Fibroblast of lung (primary cell): ENCODE data around the gene LMAN2. TPM values are rescaled to one million over a fixed set of nuclear protein-coding genes. Genes with fewer than 3 reads are reported as not detected.
A peak's percentile ranks its signal among the peaks of the same experiment; 100 is the strongest.

Source experiments
- DNase-seq, 2 donors: peaks; one replicate each; pipeline versions ENCODE4 v3.0.0 to v3.0.0-alpha.2; 2010; ENCODE audit warnings: low read depth in 2 of 2
- H2AFZ ChIP-seq: 2 replicates; pipeline ENCODE4 v1.5.1; 2012; ENCODE audit warnings: low read length, control low read depth, inconsistent platforms
- H3K27ac ChIP-seq: 2 replicates; pipeline ENCODE4 v1.5.1; 2011; ENCODE audit warnings: low read length, control low read depth; ENCODE audit not compliant: insufficient read depth
- H3K27me3 ChIP-seq: 2 replicates; pipeline ENCODE4 v1.5.1; 2011; ENCODE audit warnings: mild to moderate bottlenecking, low read length; ENCODE audit not compliant: control insufficient read depth, insufficient read depth
- H3K36me3 ChIP-seq: 2 replicates; pipeline ENCODE4 v1.5.1; 2011; ENCODE audit warnings: low read length; ENCODE audit not compliant: control insufficient read depth, insufficient read depth
- H3K4me1 ChIP-seq: 2 replicates; pipeline ENCODE4 v1.5.1; 2011; ENCODE audit warnings: low read length; ENCODE audit not compliant: control insufficient read depth, insufficient read depth; ENCODE audit errors: extremely low read depth
- H3K4me2 ChIP-seq: 2 replicates; pipeline ENCODE4 v1.5.1; 2011; ENCODE audit warnings: low read length, control low read depth; ENCODE audit not compliant: insufficient read depth; ENCODE audit errors: extremely low read depth
- H3K4me3 ChIP-seq, 4 experiments: fragments of 200-600 bp in 1 of 4; sonication (generic) in 1 of 4; replicated peaks in 1 of 4; 2 replicates each; pipeline ENCODE4 v1.5.1; 2011 to 2016; ENCODE audit warnings: low read length in 4 of 4, low read depth in 3 of 4, mild to moderate bottlenecking in 3 of 4, control low read depth in 2 of 4, inconsistent platforms in 1 of 4, mixed read lengths in 1 of 4; ENCODE audit not compliant: insufficient read depth in 1 of 4; ENCODE audit errors: control extremely low read depth in 1 of 4
- H3K79me2 ChIP-seq: 2 replicates; pipeline ENCODE4 v1.5.1; 2012; ENCODE audit warnings: mild to moderate bottlenecking, low read length, inconsistent platforms; ENCODE audit not compliant: control insufficient read depth, insufficient read depth
- H3K9ac ChIP-seq: 2 replicates; pipeline ENCODE4 v1.5.1; 2011; ENCODE audit warnings: mild to moderate bottlenecking, low read length, control low read depth; ENCODE audit not compliant: insufficient read depth
- H3K9me3 ChIP-seq: 2 replicates; pipeline ENCODE4 v1.5.1; 2012; ENCODE audit warnings: low read depth, low read length; ENCODE audit not compliant: control insufficient read depth, insufficient read depth
- H4K20me1 ChIP-seq: 2 replicates; pipeline ENCODE4 v1.5.1; 2011; ENCODE audit warnings: low read length; ENCODE audit not compliant: control insufficient read depth, insufficient read depth; ENCODE audit errors: extremely low read depth
- CTCF ChIP-seq, 2 donors: IDR thresholded peaks in 1 of 2; conservative IDR thresholded peaks in 1 of 2; 1 replicate in 1 of 2; 2 replicates in 1 of 2; pipeline ENCODE4 v1.5.1; 2011 to 2012; ENCODE audit warnings: low read length in 2 of 2, control low read depth in 1 of 2, inconsistent platforms in 1 of 2, low read depth in 1 of 2, mild to moderate bottlenecking in 1 of 2
- EZH2 ChIP-seq: IDR thresholded peaks from 2 replicates; pipeline ENCODE4 v1.5.1; 2012; ENCODE audit warnings: low read length, control low read depth, mild to moderate bottlenecking; ENCODE audit errors: missing control alignments
- polyA plus RNA-seq, 2 donors: library from polyadenylated mRNA; depleted of rRNA in 1 of 2; stranded (reverse) in 1 of 2; unstranded in 1 of 2; fragments of >200 nt; gene quantifications; 2 replicates each; pipeline ENCODE4 v1.2.1, GENCODE V29; 2011 to 2012; ENCODE audit warnings: missing spikeins in 1 of 2
- total RNA-seq: library from RNA; depleted of rRNA; stranded (reverse); fragments of >200 nt; gene quantifications from 2 replicates; pipeline ENCODE4 v1.2.1, GENCODE V29; 2014

The LMAN2 gene
- total and polyA plus RNA-seq, 2 donors (not counting 1 experiment from before 2014, with no cell fraction given) = 145 to 396 TPM

- H3K27me3 ChIP-seq = peaks cover 2% of the 10 kb centered on the region
- peaks cover 9% of the 10 kb centered on the region for H3K4me1 ChIP-seq
- no peak overlapping the region for H3K4me3 ChIP-seq
- no peak overlapping the region for H3K27ac ChIP-seq
- no peaks in the 10 kb centered on the region for H4K20me1 ChIP-seq
- H3K9me3 ChIP-seq = no peaks in the 10 kb centered on the region
- DNase-seq = no peak
- no peak for TF ChIP-seq EZH2
- TF ChIP-seq CTCF (conservative IDR thresholded peaks at IDR 0.05 in 1 of 2, IDR thresholded peaks at IDR 0.05 in 1 of 2; ENCODE audit: low read depth in 1 of 2, low read length in 2 of 2) = no peak
- H3K79me2 ChIP-seq = peaks cover 21% of the 10 kb centered on the region
- peaks cover 2% of the 10 kb centered on the region for H3K36me3 ChIP-seq
- no peak overlapping the region for H3K9ac ChIP-seq
- H2AFZ ChIP-seq = no peak overlapping the region
- H3K4me2 ChIP-seq = no peak overlapping the region
Observed at GRCh38 chr5:177354256-177354655, 2.8 kb upstream of the LMAN2 start.

- peaks cover 28% of the 10 kb centered on the region for H3K79me2 ChIP-seq
- H3K9ac ChIP-seq = no peak overlapping the region
- H4K20me1 ChIP-seq = no peaks in the 10 kb centered on the region
- peaks cover 2% of the 10 kb centered on the region for H3K36me3 ChIP-seq
- no peak overlapping the region for H3K4me2 ChIP-seq
- H3K4me3 ChIP-seq = no peak overlapping the region
- no peak for DNase-seq
- TF ChIP-seq EZH2 = no peak
- no peak for TF ChIP-seq CTCF (conservative IDR thresholded peaks at IDR 0.05 in 1 of 2, IDR thresholded peaks at IDR 0.05 in 1 of 2; ENCODE audit: low read depth in 1 of 2, low read length in 2 of 2)
- H3K9me3 ChIP-seq = no peaks in the 10 kb centered on the region
- H3K27ac ChIP-seq = no peak overlapping the region
- H3K4me1 ChIP-seq = peaks cover 9% of the 10 kb centered on the region
- no peak overlapping the region for H2AFZ ChIP-seq
- no peaks in the 10 kb centered on the region for H3K27me3 ChIP-seq
Observed at GRCh38 chr5:177353093-177353492, 1.6 kb upstream of the LMAN2 start.

- H2AFZ ChIP-seq = peak overlapping the region; percentile 73
- DNase-seq = peak in 1 of 2 donors; percentile 2
- no peaks in the 10 kb centered on the region for H3K9me3 ChIP-seq
- peak overlapping the region; percentile 75 for H3K4me2 ChIP-seq
- no peaks in the 10 kb centered on the region for H4K20me1 ChIP-seq
- H3K79me2 ChIP-seq = peaks cover 44% of the 10 kb centered on the region
- H3K4me1 ChIP-seq = peaks cover 9% of the 10 kb centered on the region
- H3K27me3 ChIP-seq = no peaks in the 10 kb centered on the region
- no peak for TF ChIP-seq EZH2
- no peak for TF ChIP-seq CTCF (conservative IDR thresholded peaks at IDR 0.05 in 1 of 2, IDR thresholded peaks at IDR 0.05 in 1 of 2; ENCODE audit: low read depth in 1 of 2, low read length in 2 of 2)
- peak overlapping the region; percentile 97 for H3K27ac ChIP-seq
- peak overlapping the region; percentile 95 for H3K9ac ChIP-seq
- peak overlapping the region; percentile 97 to 99 (median 98) for H3K4me3 ChIP-seq
- H3K36me3 ChIP-seq = peaks cover 2% of the 10 kb centered on the region
Observed at GRCh38 chr5:177350776-177351391, 584 bp downstream of the LMAN2 start.
